ENCODE results near the gene DENND1A. TPM values are rescaled to one million over a fixed set of nuclear protein-coding genes. Genes with fewer than 3 reads are reported as not detected.

Gene DENND1A
- total RNA-seq, 4 donors from 2014 or later = 19.2 to 26.9 (median 24.0) TPM

DNA sequence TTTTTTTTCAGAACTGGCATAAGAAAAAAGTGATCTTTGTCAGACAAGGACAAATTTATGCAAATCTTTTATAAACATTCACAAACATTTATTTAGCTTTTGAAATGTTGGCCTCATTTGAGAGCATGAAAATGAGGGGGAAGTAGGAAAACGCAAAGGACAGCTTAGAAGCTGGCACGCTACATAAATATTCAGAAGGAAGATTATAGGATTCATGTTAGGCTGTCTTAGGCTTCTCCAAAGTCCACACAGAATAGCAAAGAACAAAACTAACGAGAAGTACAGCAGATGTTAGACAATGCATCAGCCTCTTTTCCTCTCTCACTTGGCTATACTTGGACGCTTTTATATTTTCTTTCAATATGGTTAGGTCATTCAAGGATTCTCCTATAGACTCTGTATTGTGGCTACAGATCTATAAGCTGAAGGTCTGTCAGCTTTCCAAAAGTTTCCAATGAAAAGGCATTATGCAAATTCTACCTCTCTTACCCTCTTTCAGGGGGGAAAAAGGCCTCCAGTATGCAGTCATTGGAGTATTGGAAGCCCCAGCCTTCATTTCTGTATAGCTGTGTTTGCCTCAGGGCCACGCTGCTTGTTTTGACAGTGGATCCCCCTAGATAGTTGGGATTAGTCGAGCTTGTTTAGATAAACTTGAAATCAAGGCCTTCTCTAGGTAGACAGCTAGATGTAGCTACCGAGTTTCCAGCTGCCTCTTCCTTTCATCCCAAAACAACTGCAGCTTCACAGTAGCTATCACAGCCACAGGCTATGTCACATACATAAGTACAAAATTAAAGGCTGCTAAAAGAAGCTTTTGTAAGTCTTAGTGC, 153.0 kb downstream of the DENND1A start:
- Histone ChIP-seq H3K4me1 (no peaks in the 10 kb centered on the region), H3K27me3 (no peaks in the 10 kb centered on the region), H3K9me3 (no peaks in the 10 kb centered on the region), H3K4me3 (no peak overlapping the region), H3K36me3 (no peaks in the 10 kb centered on the region), H3K27ac (replicated peaks in 1 of 4) (no peak overlapping the region)
- DNase-seq (ENCODE audit: extremely low spot score) = no peak
- intact Hi-C loops (cut with DNase I) = no loop called here
- WGBS = 91% methylated on average over 7 of the region's 7 CpGs
- TF ChIP-seq EP300 (IDR thresholded peaks at IDR 0.05) = no peak
- no peak for TF ChIP-seq POLR2AphosphoS5 (IDR thresholded peaks at IDR 0.05)
- TF ChIP-seq, protein P1, sequence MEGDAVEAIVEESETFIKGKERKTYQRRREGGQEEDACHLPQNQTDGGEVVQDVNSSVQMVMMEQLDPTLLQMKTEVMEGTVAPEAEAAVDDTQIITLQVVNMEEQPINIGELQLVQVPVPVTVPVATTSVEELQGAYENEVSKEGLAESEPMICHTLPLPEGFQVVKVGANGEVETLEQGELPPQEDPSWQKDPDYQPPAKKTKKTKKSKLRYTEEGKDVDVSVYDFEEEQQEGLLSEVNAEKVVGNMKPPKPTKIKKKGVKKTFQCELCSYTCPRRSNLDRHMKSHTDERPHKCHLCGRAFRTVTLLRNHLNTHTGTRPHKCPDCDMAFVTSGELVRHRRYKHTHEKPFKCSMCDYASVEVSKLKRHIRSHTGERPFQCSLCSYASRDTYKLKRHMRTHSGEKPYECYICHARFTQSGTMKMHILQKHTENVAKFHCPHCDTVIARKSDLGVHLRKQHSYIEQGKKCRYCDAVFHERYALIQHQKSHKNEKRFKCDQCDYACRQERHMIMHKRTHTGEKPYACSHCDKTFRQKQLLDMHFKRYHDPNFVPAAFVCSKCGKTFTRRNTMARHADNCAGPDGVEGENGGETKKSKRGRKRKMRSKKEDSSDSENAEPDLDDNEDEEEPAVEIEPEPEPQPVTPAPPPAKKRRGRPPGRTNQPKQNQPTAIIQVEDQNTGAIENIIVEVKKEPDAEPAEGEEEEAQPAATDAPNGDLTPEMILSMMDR (IDR thresholded peaks at IDR 0.05) = no peak
- TF ChIP-seq POLR2A (IDR thresholded peaks at IDR 0.05; ENCODE audit: low read depth) = no peak

DNA sequence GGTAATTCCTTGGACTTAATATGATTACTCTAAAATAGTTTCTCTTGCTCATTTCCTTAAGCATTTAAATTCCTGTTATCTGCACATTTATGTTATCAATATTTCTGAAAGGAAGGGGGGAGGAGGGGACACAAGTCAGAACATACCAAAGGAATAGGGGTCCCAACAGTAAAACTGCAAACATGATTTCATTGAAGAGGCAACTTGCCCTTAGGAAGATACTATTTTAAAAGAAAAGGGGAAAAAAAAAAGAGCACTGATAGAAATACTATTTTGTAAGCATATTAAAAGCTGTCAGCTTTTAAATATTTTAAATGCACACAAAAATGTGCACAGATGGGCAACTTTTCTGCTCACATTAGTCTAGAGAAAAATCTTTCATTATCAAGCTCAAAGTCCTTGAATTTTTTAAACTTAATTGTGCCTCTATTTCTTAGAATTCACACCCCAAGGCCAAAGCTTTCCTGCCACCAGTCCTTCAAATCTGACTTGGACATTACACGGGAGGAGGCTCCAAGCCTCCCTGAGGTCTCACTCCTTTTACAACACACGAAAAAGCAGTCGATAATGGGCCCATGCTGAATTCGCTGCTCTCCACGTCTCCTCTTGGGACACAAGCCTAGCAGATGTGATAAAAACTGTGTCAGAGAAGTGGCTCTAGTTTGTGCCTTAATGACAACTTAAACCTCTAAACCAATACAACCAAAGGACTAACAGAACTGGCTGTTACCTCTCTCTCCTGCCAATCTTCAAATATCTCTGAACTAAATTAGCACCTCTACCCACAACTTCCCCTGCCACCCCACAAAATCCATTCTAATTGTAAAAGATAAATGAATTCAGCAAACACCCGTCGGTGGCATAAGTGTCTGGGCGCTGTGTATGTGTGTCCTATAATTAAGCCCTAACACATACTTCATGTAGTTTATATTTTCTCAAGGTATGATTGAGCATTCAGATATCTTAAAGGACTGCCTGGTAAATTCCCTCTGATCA, 154.3 kb downstream of the DENND1A start:
- WGBS = 90% methylated on average over 8 of the region's 8 CpGs
- H3K27me3 ChIP-seq = no peaks in the 10 kb centered on the region
- intact Hi-C loops (cut with DNase I) = no loop called here

DNA sequence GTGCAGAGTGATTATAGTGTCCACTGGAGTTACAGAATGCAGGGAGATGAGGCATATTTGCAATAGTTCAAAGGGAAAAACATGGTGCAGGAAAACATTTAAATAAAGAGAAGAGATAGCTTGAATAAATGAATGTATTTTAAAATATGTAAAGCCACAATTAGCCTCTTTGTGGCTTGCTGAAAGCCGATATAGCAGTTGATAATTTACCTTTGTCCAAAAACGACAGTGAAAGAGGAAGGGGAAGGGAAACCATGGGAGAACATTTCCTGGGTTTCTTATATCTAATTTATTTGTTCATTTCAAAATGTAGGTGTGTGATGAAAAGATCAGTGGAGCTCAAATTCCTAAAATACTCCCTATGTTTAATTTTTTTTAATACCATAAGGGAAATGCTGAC, 156.1 kb downstream of the DENND1A start:
- H3K4me1 ChIP-seq = no peaks in the 10 kb centered on the region
- intact Hi-C loops (cut with DNase I) = no loop called here
- H3K27ac ChIP-seq (replicated peaks in 1 of 4) = no peak overlapping the region
- DNase-seq (ENCODE audit: extremely low spot score) = no peak
- no peaks in the 10 kb centered on the region for H3K36me3 ChIP-seq
- H3K9me3 ChIP-seq = no peaks in the 10 kb centered on the region
- H3K4me3 ChIP-seq = no peak overlapping the region
- no peak for TF ChIP-seq POLR2AphosphoS5 (IDR thresholded peaks at IDR 0.05)
- TF ChIP-seq, protein P1 (IDR thresholded peaks at IDR 0.05) = no peak
- H3K27me3 ChIP-seq = no peaks in the 10 kb centered on the region
- 80% methylated on average over 2 of the region's 2 CpGs for WGBS

More for the DNA sequence above, 154.3 kb downstream of the DENND1A start:
- Histone ChIP-seq H3K9me3 (no peaks in the 10 kb centered on the region), H3K4me3 (no peak overlapping the region), H3K4me1 (no peaks in the 10 kb centered on the region), H3K27ac (replicated peaks in 1 of 4) (no peak overlapping the region), H3K36me3 (no peaks in the 10 kb centered on the region)
- no peak for TF ChIP-seq POLR2A (IDR thresholded peaks at IDR 0.05; ENCODE audit: low read depth)
- TF ChIP-seq EP300 (IDR thresholded peaks at IDR 0.05) = no peak
- TF ChIP-seq, protein P1 (IDR thresholded peaks at IDR 0.05) = no peak
- no peak for TF ChIP-seq POLR2AphosphoS5 (IDR thresholded peaks at IDR 0.05)
- DNase-seq (ENCODE audit: extremely low spot score) = no peak

DNA sequence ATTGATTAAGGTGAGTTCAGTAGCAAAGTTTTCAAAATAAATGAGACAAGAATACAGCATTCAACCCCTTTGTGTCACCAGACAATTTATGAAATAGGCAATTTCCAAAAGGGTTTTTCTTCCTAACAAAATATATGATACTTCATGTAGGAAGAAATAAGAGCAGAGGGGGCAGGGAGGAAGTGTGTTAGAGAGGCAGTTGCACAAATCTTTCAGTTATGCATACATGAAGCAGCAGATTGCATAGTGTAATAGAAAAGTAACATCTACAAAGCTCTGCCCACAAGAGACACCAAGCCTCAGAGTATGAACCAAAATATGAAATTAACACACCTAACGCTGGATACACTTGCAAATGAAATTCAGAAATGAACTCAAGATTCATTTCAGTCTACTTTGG, 157.0 kb downstream of the DENND1A start:
- Histone ChIP-seq H3K27me3 (no peaks in the 10 kb centered on the region), H3K27ac (replicated peaks in 1 of 4) (no peak overlapping the region), H3K4me1 (no peaks in the 10 kb centered on the region), H3K9me3 (no peaks in the 10 kb centered on the region), H3K36me3 (no peaks in the 10 kb centered on the region), H3K4me3 (no peak overlapping the region)
- intact Hi-C loops (cut with DNase I) = no loop called here
- TF ChIP-seq, protein P1 (IDR thresholded peaks at IDR 0.05) = no peak
- TF ChIP-seq EP300 (IDR thresholded peaks at IDR 0.05) = no peak
- DNase-seq (ENCODE audit: extremely low spot score) = no peak
- 100% methylated on average over 1 of the region's 1 CpG for WGBS
